SK-N-SH treated with all-trans-retinoic acid at 6 μM for 48 hours (cell line): ENCODE results near the gene NLGN2.

Experiments used
- PATZ1 ChIP-seq: fragments of 250-450 bp; sonication (Bioruptor Pico); IDR thresholded peaks from 2 replicates; pipeline ENCODE4 v1.8.0; 2020; ENCODE audit warnings: mild to moderate bottlenecking, moderate library complexity, borderline replicate concordance
- TF ChIP-seq, protein P1 (sequence below): fragments of 250-450 bp; sonication (Bioruptor Pico); IDR thresholded peaks from 2 replicates; pipeline ENCODE4 v1.5.1; 2020; ENCODE audit warnings: low read depth, mild to moderate bottlenecking, moderate library complexity

DNA sequence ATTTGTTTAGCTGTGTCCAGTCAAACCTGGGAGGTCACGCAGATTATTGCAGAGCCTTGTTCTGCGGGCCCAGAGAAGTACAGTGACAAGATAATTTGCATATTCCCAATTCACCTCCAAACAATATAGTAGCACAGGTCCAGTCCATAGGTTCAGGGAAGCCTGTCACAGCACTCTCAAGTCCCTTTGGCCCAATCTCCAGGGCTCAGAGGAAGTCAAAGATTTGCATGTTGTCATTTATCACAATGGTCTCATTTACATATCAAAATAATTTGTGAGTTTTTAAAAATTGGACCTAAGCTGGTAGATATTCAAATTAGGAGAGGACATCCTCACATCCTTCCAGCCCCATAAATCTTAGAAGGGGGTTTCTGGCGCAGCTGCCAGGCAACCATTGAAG, 59.9 kb downstream of the NLGN2 start:
- no peak for TF ChIP-seq PATZ1 (CRISPR knock-in tag)
- TF ChIP-seq, protein P1, sequence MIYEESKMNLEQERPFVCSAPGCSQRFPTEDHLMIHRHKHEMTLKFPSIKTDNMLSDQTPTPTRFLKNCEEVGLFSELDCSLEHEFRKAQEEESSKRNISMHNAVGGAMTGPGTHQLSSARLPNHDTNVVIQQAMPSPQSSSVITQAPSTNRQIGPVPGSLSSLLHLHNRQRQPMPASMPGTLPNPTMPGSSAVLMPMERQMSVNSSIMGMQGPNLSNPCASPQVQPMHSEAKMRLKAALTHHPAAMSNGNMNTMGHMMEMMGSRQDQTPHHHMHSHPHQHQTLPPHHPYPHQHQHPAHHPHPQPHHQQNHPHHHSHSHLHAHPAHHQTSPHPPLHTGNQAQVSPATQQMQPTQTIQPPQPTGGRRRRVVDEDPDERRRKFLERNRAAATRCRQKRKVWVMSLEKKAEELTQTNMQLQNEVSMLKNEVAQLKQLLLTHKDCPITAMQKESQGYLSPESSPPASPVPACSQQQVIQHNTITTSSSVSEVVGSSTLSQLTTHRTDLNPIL (CRISPR knock-in tag) = no peak
